ENCODE results near the gene CD151.

The CD151 gene

GRCh38 chr11:859394-860131 lies 26.8 kb downstream of the CD151 start:
- no peak for DNase-seq

GRCh38 chr11:860234-861104 lies 27.7 kb downstream of the CD151 start:
- no peak for DNase-seq

- no peak for DNase-seq
Observed at GRCh38 chr11:861105-861479, 28.3 kb downstream of the CD151 start.

GRCh38 chr11:862081-862661 lies 29.4 kb downstream of the CD151 start:
- DNase-seq: no peak

GRCh38 chr11:862696-863022 lies 29.9 kb downstream of the CD151 start:
- DNase-seq: no peak

- no peak for DNase-seq
Observed at GRCh38 chr11:863023-863909, 30.5 kb downstream of the CD151 start.

- DNase-seq: no peak
Observed at GRCh38 chr11:863910-864827, 31.4 kb downstream of the CD151 start.

GRCh38 chr11:864898-865297 lies 32.1 kb downstream of the CD151 start:
- no peak for DNase-seq

- no peak for DNase-seq
Observed at GRCh38 chr11:865462-866430, 33.0 kb downstream of the CD151 start.

- no peak for DNase-seq
Observed at GRCh38 chr11:866481-866880, 33.7 kb downstream of the CD151 start.

- DNase-seq: no peak
Observed at GRCh38 chr11:867856-868358, 35.2 kb downstream of the CD151 start.

GRCh38 chr11:868394-868793 lies 35.6 kb downstream of the CD151 start:
- no peak for DNase-seq

- no peak for DNase-seq
Observed at GRCh38 chr11:868802-869201, 36.0 kb downstream of the CD151 start.

- DNase-seq: no peak
Observed at GRCh38 chr11:869399-870126, 36.8 kb downstream of the CD151 start.

GRCh38 chr11:870127-870413 lies 37.3 kb downstream of the CD151 start:
- DNase-seq: no peak

- no peak for DNase-seq
Observed at GRCh38 chr11:870418-870817, 37.7 kb downstream of the CD151 start.

- no peak for DNase-seq
Observed at GRCh38 chr11:871472-871871, 38.7 kb downstream of the CD151 start.

GRCh38 chr11:872799-873198 lies 40.0 kb downstream of the CD151 start:
- no peak for DNase-seq

- DNase-seq: no peak
Observed at GRCh38 chr11:873706-874105, 41.0 kb downstream of the CD151 start.

GRCh38 chr11:875203-875602 lies 42.5 kb downstream of the CD151 start:
- DNase-seq: no peak
